ENCODE data around the gene NFIB.

- TF ChIP-seq CTCF (IDR thresholded peaks at IDR 0.05) (no peak), POLR2A (IDR thresholded peaks at IDR 0.05) (no peak), POLR2AphosphoS5 (IDR thresholded peaks at IDR 0.05) (no peak)
Measured at GRCh38 chr9:14307989-14308852, 5.7 kb downstream of the NFIB start.
